Testis (tissue), 3 donors: ENCODE data around the gene MYO7B. TPM values are rescaled to one million over a fixed set of nuclear protein-coding genes. Genes with fewer than 3 reads are reported as not detected.

Experiments
- DNase-seq: peaks from one replicate; pipeline ENCODE4 v3.0.0-alpha.2; 2019
- H3K27ac ChIP-seq, 2 donors: fragments of 200-600 bp; sonication (generic); one replicate each; pipeline ENCODE4 v1.5.1; 2019
- H3K27me3 ChIP-seq: fragments of 200-600 bp; sonication (generic); one replicate; pipeline ENCODE4 v1.5.1; 2019
- H3K36me3 ChIP-seq: fragments of 200-600 bp; sonication (generic); one replicate; pipeline ENCODE4 v1.5.1; 2017; ENCODE audit warnings: low read depth; ENCODE audit errors: missing control alignments
- H3K4me1 ChIP-seq: fragments of 200-600 bp; sonication (generic); one replicate; pipeline ENCODE4 v1.5.1; 2019
- H3K4me3 ChIP-seq, 2 donors: fragments of 200-600 bp; sonication (generic); one replicate each; pipeline ENCODE4 v1.5.1; 2017 to 2019
- H3K9me3 ChIP-seq: fragments of 200-600 bp; sonication (generic); one replicate; pipeline ENCODE4 v1.5.1; 2017
- POLR2A ChIP-seq: fragments of 450-650 bp; IDR thresholded peaks from one replicate; pipeline ENCODE4 v1.6.1; 2017; ENCODE audit warnings: antibody characterized with exemption, mild to moderate bottlenecking, moderate library complexity
- WGBS, 2 donors: methylation state at CpG; one replicate each; pipeline ENCODE4 v1.1.5; 2018; 5-methylcytosine and 5-hydroxymethylcytosine counted together
- intact Hi-C: fragments of 100-400 bp; cut with DNase I; formaldehyde crosslinking; loops from one replicate; pipeline ENCODE4 v1.15.1; 2023; ENCODE audit warnings: low total_unique reads
- polyA plus RNA-seq: library from polyadenylated mRNA; stranded (reverse); fragments of 350-450 nt; fragmentation: Illumina TruSeq; extraction: RNeasy Lipid Tissue Mini Kit (QIAGEN cat#74804); gene quantifications from one replicate; pipeline ENCODE4 v1.2.3, GENCODE V29; 2014; ENCODE audit warnings: low read depth, low replicate concordance; ENCODE audit not compliant: insufficient read depth
- total RNA-seq, 2 donors: library from RNA; depleted of rRNA; stranded (reverse); fragments of >200 nt; gene quantifications; one replicate each; pipeline ENCODE4 v1.2.3, GENCODE V29; 2016
- TF ChIP-seq, protein P1 (sequence below), 3 experiments: fragments of 450-650 bp in 2 of 3; fragments of 200-600 bp in 1 of 3; sonication (generic) in 1 of 3; IDR thresholded peaks; one replicate each; pipeline ENCODE4 v1.5.1; 2016 to 2019; ENCODE audit warnings: antibody characterized with exemption in 3 of 3, mild to moderate bottlenecking in 2 of 3, moderate library complexity in 1 of 3

The MYO7B gene
- total and polyA plus RNA-seq, 3 donors from 2014 or later: 3.6 to 5.6 (median 4.2) TPM

DNA sequence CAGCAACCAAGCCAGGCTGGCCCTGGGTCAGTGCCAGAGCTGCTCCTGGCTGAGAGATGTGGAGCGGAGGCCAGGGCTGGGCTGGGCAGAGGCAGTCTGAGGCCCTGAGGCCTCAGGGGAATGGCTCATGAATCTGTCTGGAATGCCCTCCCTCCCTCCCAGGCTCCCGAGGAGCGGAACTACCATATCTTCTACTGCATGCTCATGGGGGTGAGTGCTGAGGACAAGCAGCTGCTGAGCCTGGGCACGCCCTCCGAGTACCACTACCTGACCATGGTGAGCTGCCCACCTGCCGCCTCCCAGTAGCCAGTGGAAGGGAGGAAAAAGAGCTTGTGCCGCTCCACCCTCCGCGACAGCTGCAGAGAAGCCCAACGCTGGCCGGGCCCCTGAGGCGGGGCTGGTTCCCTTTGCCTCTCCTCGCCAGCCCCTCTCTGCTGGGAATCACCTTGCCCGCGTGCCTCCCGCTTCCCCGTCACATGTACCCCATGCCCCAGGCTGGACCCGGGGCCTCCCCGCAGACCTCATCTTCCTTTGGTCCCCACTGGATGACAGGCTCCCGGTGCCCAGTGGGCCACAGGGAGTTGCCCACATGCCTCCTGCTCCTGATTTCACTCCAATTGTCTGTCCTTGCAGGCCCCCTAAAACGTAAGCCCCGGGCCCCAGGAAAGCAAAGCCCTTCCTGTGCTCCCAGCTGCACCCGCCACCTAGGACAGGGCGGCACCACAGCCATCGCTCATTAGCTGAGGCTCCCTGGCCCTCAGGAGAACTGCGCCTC, 41.1 kb downstream of the MYO7B start:
- Histone ChIP-seq H3K4me3 (no peak overlapping the region), H3K4me1 (peaks cover 9% of the 10 kb centered on the region), H3K9me3 (no peaks in the 10 kb centered on the region), H3K27ac (no peak overlapping the region), H3K36me3 (no peaks in the 10 kb centered on the region), H3K27me3 (no peaks in the 10 kb centered on the region)
- DNase-seq: peak; percentile 64
- TF ChIP-seq, protein P1, sequence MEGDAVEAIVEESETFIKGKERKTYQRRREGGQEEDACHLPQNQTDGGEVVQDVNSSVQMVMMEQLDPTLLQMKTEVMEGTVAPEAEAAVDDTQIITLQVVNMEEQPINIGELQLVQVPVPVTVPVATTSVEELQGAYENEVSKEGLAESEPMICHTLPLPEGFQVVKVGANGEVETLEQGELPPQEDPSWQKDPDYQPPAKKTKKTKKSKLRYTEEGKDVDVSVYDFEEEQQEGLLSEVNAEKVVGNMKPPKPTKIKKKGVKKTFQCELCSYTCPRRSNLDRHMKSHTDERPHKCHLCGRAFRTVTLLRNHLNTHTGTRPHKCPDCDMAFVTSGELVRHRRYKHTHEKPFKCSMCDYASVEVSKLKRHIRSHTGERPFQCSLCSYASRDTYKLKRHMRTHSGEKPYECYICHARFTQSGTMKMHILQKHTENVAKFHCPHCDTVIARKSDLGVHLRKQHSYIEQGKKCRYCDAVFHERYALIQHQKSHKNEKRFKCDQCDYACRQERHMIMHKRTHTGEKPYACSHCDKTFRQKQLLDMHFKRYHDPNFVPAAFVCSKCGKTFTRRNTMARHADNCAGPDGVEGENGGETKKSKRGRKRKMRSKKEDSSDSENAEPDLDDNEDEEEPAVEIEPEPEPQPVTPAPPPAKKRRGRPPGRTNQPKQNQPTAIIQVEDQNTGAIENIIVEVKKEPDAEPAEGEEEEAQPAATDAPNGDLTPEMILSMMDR (IDR thresholded peaks at IDR 0.05): no peak
- TF ChIP-seq POLR2A: no peak
- intact Hi-C loops: no loop called here
- WGBS, 2 donors: 64 to 78% methylated on average over 4 to 26 of the region's 26 CpGs

DNA sequence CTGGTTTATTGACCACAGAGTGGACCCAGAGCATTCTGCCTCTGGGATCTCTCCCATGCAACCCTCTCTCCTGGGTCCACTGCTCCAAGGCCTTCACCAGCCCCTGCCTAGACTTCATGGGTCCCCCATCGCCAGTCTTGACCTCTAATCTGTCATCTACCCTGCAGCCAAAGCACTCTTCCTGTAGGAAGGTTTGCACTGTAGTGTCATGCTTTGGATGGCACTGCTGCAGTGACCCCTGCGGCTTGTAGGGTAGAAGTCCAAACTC, 41.7 kb downstream of the MYO7B start:
- 90 to 92% methylated on average over 2 of the region's 2 CpGs for WGBS, 2 donors
- intact Hi-C loops: no loop called here
- no peaks in the 10 kb centered on the region for H3K27me3 ChIP-seq
- DNase-seq: no peak
- no peak overlapping the region for H3K4me3 ChIP-seq
- peaks cover 9% of the 10 kb centered on the region for H3K4me1 ChIP-seq
- H3K9me3 ChIP-seq: no peaks in the 10 kb centered on the region
- no peak overlapping the region for H3K27ac ChIP-seq
- no peaks in the 10 kb centered on the region for H3K36me3 ChIP-seq
- TF ChIP-seq, protein P1 (IDR thresholded peaks at IDR 0.05): no peak
- TF ChIP-seq POLR2A: no peak

DNA sequence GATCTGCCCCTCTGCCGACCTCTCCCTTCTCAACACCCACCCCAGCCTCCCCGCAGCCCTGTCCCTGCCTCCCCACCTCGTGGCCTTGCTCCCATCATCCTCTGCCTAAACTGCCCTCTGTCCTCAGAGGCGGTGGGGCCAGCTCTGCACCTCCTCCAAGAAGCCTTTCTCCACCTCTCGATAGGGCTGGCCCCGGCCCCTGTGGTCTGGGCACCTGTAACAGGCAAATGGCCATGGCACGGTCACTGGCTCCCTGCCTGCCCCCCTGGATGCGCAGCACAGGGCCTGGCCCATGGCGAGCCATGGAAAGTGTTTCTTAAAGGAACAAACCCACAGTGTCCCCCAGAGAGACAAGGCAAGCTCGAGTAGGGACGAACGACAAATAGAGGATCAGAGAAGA, 42.0 kb downstream of the MYO7B start:
- intact Hi-C loops: no loop called here
- Histone ChIP-seq H3K4me3 (no peak overlapping the region), H3K9me3 (no peaks in the 10 kb centered on the region), H3K27me3 (no peaks in the 10 kb centered on the region), H3K27ac (no peak overlapping the region), H3K4me1 (peaks cover 9% of the 10 kb centered on the region), H3K36me3 (no peaks in the 10 kb centered on the region)
- peak; percentile 3 for DNase-seq
- TF ChIP-seq POLR2A: no peak
- TF ChIP-seq, protein P1 (IDR thresholded peaks at IDR 0.05): no peak
- 92 to 94% methylated on average over 9 to 12 of the region's 12 CpGs for WGBS, 2 donors

DNA sequence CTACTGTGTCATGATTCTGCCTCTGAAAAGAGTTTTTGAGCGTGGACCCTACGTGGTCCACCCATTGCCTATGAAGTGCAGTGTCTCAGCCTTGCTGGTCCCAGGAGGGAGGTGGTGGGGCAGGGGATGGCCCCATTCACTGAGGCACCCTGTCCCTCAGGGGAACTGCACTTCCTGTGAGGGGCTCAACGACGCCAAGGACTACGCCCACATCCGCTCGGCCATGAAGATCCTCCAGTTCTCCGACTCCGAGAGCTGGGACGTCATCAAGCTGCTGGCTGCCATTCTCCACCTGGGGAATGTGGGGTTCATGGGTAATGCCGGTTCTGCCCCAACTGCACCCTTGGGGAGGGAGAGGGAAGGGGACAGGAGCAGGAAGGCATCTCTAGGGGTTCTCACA, 42.5 kb downstream of the MYO7B start:
- H3K4me1 ChIP-seq: peaks cover 9% of the 10 kb centered on the region
- H3K9me3 ChIP-seq: no peaks in the 10 kb centered on the region
- intact Hi-C loops: no loop called here
- no peaks in the 10 kb centered on the region for H3K36me3 ChIP-seq
- no peak for TF ChIP-seq POLR2A
- TF ChIP-seq, protein P1 (IDR thresholded peaks at IDR 0.05): no peak
- WGBS, 2 donors: 83 to 87% methylated on average over 8 to 11 of the region's 11 CpGs
- no peak overlapping the region for H3K27ac ChIP-seq
- no peak overlapping the region for H3K4me3 ChIP-seq
- no peak for DNase-seq
- H3K27me3 ChIP-seq: no peaks in the 10 kb centered on the region

DNA sequence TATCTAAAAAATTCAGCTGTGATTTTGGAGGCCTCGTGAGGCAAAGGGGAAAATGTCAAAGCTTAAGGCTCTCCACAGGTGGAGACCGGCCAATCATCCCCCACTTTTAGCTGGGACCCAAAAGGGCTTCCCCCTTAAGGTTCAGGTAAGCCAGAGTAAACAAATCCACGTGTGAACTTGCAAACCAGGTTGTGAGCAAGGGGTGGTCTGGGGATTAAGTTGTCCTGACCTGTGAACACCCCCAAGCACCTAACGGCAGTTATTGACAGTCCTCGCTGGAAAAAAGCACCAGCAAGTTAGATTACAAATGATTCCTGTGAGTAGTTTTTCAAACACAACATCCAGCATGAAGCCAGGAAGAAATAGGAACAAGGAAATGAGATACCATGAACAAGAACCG, 42.9 kb downstream of the MYO7B start:
- Histone ChIP-seq H3K4me3 (no peak overlapping the region), H3K27me3 (no peaks in the 10 kb centered on the region), H3K36me3 (no peaks in the 10 kb centered on the region), H3K27ac (no peak overlapping the region), H3K4me1 (peaks cover 9% of the 10 kb centered on the region), H3K9me3 (no peaks in the 10 kb centered on the region)
- intact Hi-C loops: no loop called here
- TF ChIP-seq, protein P1 (IDR thresholded peaks at IDR 0.05): no peak
- no peak for TF ChIP-seq POLR2A
- no peak for DNase-seq
- WGBS, 2 donors: 82 to 87% methylated on average over 6 of the region's 6 CpGs
